Subcutaneous abdominal adipose tissue (tissue), 5 donors: ENCODE data around the gene DLD.
A peak's percentile ranks its signal among the peaks of the same experiment; 100 is the strongest.
"Not testable (repeated sequence)": the region's sequence is repeated elsewhere in the genome, so short reads cannot be mapped to it uniquely, and the experiment has no call there.

Experiments used
- H3K27ac ChIP-seq: one replicate; pipeline ENCODE4 v1.7.0; 2013; ENCODE audit warnings: low read depth, mild to moderate bottlenecking, inconsistent platforms, low read length, moderate library complexity
- H3K27me3 ChIP-seq, 5 donors: one replicate each; pipeline ENCODE4 v1.7.0; 2013; ENCODE audit warnings: low read length in 5 of 5, inconsistent platforms in 1 of 5; ENCODE audit not compliant: control insufficient read depth in 5 of 5, insufficient read depth in 4 of 5
- H3K36me3 ChIP-seq, 5 donors: one replicate each; pipeline ENCODE4 v1.7.0; 2013; ENCODE audit warnings: low read length in 5 of 5; ENCODE audit not compliant: control insufficient read depth in 5 of 5, insufficient read depth in 5 of 5
- H3K4me1 ChIP-seq, 5 donors: one replicate each; pipeline ENCODE4 v1.7.0; 2013; ENCODE audit warnings: low read length in 5 of 5, mild to moderate bottlenecking in 3 of 5, moderate library complexity in 1 of 5; ENCODE audit not compliant: control insufficient read depth in 5 of 5, insufficient read depth in 5 of 5
- H3K4me3 ChIP-seq, 5 donors: one replicate each; pipeline ENCODE4 v1.7.0; 2013; ENCODE audit warnings: low read length in 5 of 5, low read depth in 1 of 5
- H3K9ac ChIP-seq, 5 donors: one replicate each; pipeline ENCODE4 v1.7.0; 2013; ENCODE audit warnings: low read length in 5 of 5, mild to moderate bottlenecking in 4 of 5, moderate library complexity in 3 of 5
- H3K9me3 ChIP-seq, 5 donors: one replicate each; pipeline ENCODE4 v1.7.0; 2013; ENCODE audit warnings: low read length in 5 of 5; ENCODE audit not compliant: control insufficient read depth in 5 of 5
- donor health status: healthy.
- donor health status: healthy.
- donor health status: healthy.
- donor health status: healthy.
- donor health status: healthy.

Gene DLD

GRCh38 chr7:107913851-107914250 lies 22.9 kb downstream of the DLD start:
- Histone ChIP-seq H3K27me3 (no peaks in the 10 kb centered on the region), H3K4me1 (peaks cover 0 to 15% (median 11%) of the 10 kb centered on the region in 5 donors), H3K9me3 (no peaks in the 10 kb centered on the region), H3K9ac (no peak overlapping the region), H3K4me3 (no peak overlapping the region), H3K36me3 (peaks cover 27 to 49% (median 39%) of the 10 kb centered on the region in 5 donors), H3K27ac (peak overlapping the region; percentile 68)

DNA sequence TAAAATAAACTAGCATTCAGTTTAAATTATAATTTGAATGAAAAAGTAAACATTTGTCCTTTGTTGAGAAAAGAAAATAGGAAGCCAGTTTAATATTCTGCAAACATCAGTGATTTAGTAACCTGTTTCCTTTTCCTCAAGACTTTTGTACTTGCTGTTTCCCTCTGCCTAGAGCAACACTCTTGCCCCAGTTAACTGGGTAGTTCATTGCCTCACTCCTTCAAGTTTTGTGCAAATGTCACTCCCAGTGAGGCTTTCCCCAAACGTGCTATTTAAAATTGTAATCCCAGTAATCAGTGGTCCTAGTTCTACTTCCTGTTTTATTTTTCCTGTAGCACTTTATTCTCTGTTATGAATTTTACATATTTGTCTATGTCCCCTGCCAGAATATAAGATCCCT lies 23.8 kb downstream of the DLD start:
- Histone ChIP-seq H3K27me3 (no peaks in the 10 kb centered on the region), H3K4me1 (peaks cover 0 to 13% (median 11%) of the 10 kb centered on the region in 5 donors), H3K27ac (peak overlapping the region; percentile 68), H3K9me3 (no peaks in the 10 kb centered on the region), H3K4me3 (no peak overlapping the region), H3K9ac (peak overlapping the region in 1 of 5 donors; percentile 42), H3K36me3 (peaks cover 34 to 49% (median 39%) of the 10 kb centered on the region in 5 donors)

GRCh38 chr7:107915541-107915940 lies 24.6 kb downstream of the DLD start:
- H3K4me1 ChIP-seq = peaks cover 0 to 18% (median 14%) of the 10 kb centered on the region in 5 donors
- H3K27me3 ChIP-seq = no peaks in the 10 kb centered on the region

DNA sequence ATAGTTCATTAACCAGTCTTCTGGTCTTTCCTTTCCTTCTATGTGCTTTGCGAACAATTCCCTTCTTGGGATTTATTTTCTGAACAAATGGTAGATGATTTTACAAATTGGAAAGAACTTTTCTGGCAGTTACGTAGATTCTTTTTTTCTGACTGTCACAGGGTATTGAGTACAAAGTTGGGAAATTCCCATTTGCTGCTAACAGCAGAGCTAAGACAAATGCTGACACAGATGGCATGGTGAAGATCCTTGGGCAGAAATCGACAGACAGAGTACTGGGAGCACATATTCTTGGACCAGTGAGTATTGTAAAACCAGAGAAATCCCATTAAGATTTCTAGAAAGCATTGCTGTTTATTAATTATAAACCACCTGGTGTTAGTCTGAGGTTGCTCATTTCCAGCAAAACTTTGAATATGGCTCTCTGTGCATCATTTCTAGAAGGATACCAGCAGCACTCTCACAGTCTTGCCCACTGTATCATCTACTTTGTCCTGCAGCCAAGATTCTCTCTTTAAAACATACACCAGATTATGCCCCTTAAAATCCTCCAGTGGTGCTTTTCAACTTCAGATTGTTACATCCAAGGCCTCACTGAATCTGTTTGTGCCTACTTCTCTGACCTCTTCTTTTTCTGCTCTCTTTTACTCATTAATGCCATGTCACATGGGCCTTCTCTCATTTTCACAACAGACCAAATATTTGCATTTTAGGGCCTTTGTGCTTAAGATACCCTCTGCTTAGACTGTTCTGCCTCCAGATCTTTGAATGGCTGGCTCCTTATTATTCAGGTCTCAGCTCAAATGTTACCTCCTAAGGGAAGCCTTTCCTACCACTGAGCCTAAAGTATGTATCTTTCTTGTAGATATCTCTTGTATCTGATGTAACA lies 27.0 kb downstream of the DLD start:
- Histone ChIP-seq H3K4me3 (no peak overlapping the region), H3K36me3 (peaks cover 32 to 50% (median 41%) of the 10 kb centered on the region in 5 donors), H3K9ac (peak overlapping the region in 1 of 5 donors; percentile 2), H3K27ac (peak overlapping the region; percentile 84), H3K9me3 (no peaks in the 10 kb centered on the region), H3K4me1 (peaks cover 0 to 21% (median 15%) of the 10 kb centered on the region in 5 donors), H3K27me3 (no peaks in the 10 kb centered on the region)

More at GRCh38 chr7:107915541-107915940, 24.6 kb downstream of the DLD start:
- H3K9me3 ChIP-seq = no peaks in the 10 kb centered on the region
- H3K4me3 ChIP-seq = no peak overlapping the region
- H3K36me3 ChIP-seq = peaks cover 40 to 53% (median 45%) of the 10 kb centered on the region in 5 donors
- no peak overlapping the region for H3K9ac ChIP-seq
- peak overlapping the region; percentile 68 for H3K27ac ChIP-seq

GRCh38 chr7:107918948-107919347 lies 28.0 kb downstream of the DLD start:
- H3K9me3 ChIP-seq = no peaks in the 10 kb centered on the region
- peaks cover 0 to 24% (median 19%) of the 10 kb centered on the region in 5 donors for H3K4me1 ChIP-seq
- H3K36me3 ChIP-seq = peaks cover 36 to 55% (median 49%) of the 10 kb centered on the region in 5 donors
- H3K27me3 ChIP-seq = no peaks in the 10 kb centered on the region
- H3K9ac ChIP-seq = no peak overlapping the region
- H3K27ac ChIP-seq = no peak overlapping the region
- no peak overlapping the region for H3K4me3 ChIP-seq

DNA sequence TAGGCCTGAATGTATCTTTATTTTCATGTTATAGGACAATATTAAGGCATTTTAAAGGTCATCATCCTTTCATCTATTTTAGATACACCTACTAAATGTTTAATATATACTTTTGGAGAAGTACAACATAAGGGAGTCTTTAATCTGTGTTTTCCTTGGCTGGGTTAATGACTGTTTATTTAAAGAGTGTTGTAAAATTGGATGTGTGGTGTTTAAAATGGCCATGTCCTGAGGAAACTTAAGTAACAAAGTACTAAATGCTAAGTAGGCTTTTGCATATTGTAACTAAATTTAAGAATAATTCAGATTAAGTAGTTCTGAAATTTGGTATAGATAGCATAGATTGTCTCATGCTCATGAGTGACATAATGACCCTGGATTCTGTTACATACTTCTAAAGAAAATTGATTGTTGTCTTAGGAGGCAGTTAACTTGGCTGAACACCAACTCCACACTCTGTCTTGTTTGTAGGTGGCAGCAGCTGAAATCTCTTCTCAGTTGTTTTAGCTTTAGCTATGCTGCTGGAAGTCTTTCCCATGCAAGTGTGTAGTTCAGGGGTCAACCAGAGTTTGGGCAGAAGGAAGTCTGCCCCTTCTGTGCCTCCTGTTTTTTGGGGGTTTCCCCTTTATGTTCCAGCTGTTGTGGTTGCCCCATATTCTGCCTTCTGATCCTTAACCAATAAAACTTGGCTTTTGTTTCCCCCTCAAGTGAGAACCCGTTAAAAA lies 29.2 kb downstream of the DLD start:
- Histone ChIP-seq H3K9me3 (no peaks in the 10 kb centered on the region), H3K4me3 (no peak overlapping the region), H3K9ac (peak overlapping the region in 2 of 5 donors; percentile 17 to 22), H3K27ac (peak overlapping the region; percentile 32), H3K36me3 (peaks cover 36 to 57% (median 56%) of the 10 kb centered on the region in 5 donors), H3K4me1 (peaks cover 0 to 22% (median 9%) of the 10 kb centered on the region in 5 donors), H3K27me3 (no peaks in the 10 kb centered on the region)

GRCh38 chr7:107921826-107922225 lies 30.8 kb downstream of the DLD start:
- not testable (repeated sequence) for H3K27ac ChIP-seq, H3K9me3 ChIP-seq, H3K4me3 ChIP-seq, H3K27me3 ChIP-seq, H3K9ac ChIP-seq
- H3K36me3 ChIP-seq = peaks cover 36 to 62% (median 54%) of the 10 kb centered on the region in 5 donors
- H3K4me1 ChIP-seq = peaks cover 0 to 24% (median 9%) of the 10 kb centered on the region in 5 donors

DNA sequence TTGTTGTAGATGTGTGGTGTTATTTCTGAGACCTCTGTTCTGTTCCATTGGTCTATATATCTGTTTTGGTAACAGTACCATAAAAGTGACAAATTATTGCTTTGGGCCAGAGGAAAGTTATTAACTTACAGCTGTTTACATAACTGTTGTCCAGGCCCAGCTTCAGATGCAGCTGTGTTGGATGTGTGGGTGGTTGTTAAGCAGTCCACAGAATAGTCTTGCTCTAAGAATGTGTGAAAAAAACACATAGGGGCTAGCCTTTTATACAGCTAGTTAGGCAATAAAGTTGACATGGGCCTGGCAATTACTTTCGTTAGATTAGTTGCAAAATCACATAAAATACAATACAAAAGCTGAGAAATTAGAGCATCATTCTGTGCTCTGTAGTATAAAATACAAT lies 31.9 kb downstream of the DLD start:
- H3K27me3 ChIP-seq = no peaks in the 10 kb centered on the region
- peaks cover 36 to 64% (median 50%) of the 10 kb centered on the region in 5 donors for H3K36me3 ChIP-seq
- H3K9me3 ChIP-seq = no peaks in the 10 kb centered on the region
- H3K4me1 ChIP-seq = peaks cover 0 to 24% (median 9%) of the 10 kb centered on the region in 5 donors
- H3K4me3 ChIP-seq = no peak overlapping the region
- peak overlapping the region; percentile 24 for H3K27ac ChIP-seq
- no peak overlapping the region for H3K9ac ChIP-seq

DNA sequence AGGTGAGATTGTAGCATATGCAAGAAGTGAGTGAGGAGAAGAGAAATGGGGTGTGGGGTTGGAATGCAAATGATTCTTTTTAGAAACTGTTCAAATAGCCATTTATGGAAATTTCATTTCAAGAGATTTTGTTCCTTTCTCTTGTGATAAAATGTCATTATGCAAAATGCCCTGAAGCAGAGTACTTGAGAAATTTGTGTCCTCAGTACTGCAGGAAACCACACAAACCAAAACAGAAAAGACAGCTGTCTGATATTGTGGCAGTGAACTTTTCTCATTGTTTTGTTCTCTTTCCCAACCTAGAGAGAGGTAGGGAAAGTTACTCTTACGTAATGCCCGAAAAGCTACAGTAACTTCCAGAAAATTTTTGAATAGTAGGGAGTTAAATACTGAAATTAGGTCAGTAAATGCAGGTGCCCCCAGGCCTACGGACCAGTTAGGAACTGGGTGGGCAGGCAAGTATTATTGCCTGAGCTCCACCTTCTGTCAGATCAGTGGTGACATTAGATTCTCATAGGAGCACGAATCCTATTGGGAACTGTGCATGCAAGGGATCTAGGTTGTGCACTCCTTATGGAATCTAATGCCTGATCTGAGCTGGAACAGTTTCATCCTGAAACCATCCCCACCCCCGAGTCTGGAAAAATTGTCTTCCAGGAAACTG lies 34.0 kb downstream of the DLD start:
- H3K27ac ChIP-seq = peak overlapping the region; percentile 47
- no peaks in the 10 kb centered on the region for H3K9me3 ChIP-seq
- H3K4me3 ChIP-seq = no peak overlapping the region
- peaks cover 0 to 24% (median 9%) of the 10 kb centered on the region in 5 donors for H3K4me1 ChIP-seq
- H3K36me3 ChIP-seq = peaks cover 37 to 65% (median 51%) of the 10 kb centered on the region in 5 donors
- peak overlapping the region in 1 of 5 donors; percentile 3 for H3K9ac ChIP-seq
- no peaks in the 10 kb centered on the region for H3K27me3 ChIP-seq
